CD4-positive, alpha-beta T cell treated with Interleukin-15 for 4 hours (primary cell): ENCODE measurements around the gene CBLN4.

Experiments
- DNase-seq: peaks from one replicate; pipeline ENCODE4 v3.0.0-alpha.2; 2020; ENCODE audit warnings: low spot score

Gene CBLN4

GRCh38 chr20:56005389-56005715 lies at the start of gene CBLN4:
Gene CBLN4, minus strand, starts transcription at chr20:56005519. Its CDS starts 1,348 bp downstream, at chr20:56004171.
- no peak for DNase-seq

- DNase-seq, result no peak
Observed at GRCh38 chr20:56043227-56043626, 37.9 kb upstream of the CBLN4 start.

DNA sequence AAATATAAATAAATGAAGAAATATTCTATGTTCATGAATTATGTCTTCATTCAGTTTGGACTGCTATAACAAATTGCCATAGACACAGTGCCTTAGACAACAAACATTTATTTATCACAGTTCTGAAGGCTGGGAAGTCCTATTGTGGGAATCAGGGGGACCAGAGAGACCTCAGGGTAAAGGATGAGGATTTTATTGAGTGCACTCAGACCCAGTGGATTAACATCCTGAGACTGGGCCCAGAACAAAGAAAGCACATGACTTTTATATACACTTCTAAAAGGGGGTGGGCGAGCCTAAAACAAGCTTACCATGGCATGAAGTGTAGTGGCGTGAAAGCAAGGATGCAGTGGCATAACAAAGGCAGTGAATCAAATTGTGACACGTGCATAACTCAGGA lies 26.9 kb upstream of the CBLN4 start:
- no peak for DNase-seq

- no peak for DNase-seq
Observed at GRCh38 chr20:56018716-56019115, 13.4 kb upstream of the CBLN4 start.

DNA sequence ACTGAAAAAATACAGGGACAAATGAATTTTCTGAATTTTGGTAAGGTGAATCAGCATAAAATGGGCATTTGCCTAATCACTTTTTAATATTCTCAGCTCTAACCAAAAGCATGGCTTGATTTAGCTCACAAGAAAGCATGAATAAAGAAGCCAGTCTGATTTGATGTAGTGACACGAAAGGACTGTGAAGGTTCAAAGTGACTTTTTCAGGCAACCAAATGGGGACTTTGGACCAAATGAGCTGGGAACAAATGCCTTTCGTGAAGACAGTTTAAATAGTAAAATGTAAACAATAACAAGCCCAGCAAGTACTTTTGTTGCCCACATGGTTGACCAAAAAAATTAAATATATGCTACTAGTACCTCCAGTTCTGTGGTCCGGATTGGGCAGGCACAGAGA lies 12.9 kb upstream of the CBLN4 start:
- no peak for DNase-seq

- no peak for DNase-seq
Observed at GRCh38 chr20:56017560-56017959, 12.2 kb upstream of the CBLN4 start.

DNA sequence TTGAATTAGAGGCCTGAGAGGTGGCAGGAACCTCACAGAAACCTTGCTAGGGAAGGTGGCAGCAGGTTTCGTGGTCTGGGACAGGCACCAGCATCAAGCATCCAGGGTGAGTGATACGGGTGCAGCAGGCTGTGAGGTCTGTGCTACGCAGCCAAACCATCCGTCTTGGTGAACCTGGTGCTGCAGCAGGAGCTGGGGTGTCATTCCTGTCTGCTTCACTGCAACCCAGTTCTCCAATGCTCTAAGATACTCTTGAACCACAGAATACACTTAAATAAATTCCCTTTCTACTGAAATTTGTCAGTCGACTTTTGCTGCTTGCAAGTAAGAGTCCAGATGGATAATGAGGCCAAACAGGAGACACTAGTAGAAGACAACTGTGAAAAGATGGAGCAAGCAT lies 9.7 kb upstream of the CBLN4 start:
- DNase-seq, result no peak

DNA sequence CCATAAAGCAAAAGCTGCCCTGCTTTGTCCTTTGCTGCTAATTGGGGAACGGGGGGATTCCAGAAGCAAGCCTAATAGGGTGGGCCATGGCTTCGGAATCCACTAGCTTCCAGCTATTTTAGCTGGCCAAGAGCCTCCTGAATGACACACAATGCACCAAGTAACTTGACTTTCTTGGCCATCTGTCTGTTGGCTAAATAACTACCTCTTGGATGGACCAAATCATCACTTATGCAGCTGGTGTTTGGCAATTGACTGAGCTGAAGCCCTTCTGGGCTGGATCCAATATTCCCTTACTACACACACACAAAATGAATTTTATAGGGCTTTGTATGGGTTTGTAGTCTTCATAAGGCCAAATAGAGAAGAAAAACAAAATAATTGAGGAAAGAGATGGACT lies 8.8 kb upstream of the CBLN4 start:
- no peak for DNase-seq

GRCh38 chr20:56004611-56005388 lies 519 bp downstream of the CBLN4 start:
- DNase-seq, result no peak

GRCh38 chr20:56004007-56004406 lies 1.3 kb downstream of the CBLN4 start:
- no peak for DNase-seq

DNA sequence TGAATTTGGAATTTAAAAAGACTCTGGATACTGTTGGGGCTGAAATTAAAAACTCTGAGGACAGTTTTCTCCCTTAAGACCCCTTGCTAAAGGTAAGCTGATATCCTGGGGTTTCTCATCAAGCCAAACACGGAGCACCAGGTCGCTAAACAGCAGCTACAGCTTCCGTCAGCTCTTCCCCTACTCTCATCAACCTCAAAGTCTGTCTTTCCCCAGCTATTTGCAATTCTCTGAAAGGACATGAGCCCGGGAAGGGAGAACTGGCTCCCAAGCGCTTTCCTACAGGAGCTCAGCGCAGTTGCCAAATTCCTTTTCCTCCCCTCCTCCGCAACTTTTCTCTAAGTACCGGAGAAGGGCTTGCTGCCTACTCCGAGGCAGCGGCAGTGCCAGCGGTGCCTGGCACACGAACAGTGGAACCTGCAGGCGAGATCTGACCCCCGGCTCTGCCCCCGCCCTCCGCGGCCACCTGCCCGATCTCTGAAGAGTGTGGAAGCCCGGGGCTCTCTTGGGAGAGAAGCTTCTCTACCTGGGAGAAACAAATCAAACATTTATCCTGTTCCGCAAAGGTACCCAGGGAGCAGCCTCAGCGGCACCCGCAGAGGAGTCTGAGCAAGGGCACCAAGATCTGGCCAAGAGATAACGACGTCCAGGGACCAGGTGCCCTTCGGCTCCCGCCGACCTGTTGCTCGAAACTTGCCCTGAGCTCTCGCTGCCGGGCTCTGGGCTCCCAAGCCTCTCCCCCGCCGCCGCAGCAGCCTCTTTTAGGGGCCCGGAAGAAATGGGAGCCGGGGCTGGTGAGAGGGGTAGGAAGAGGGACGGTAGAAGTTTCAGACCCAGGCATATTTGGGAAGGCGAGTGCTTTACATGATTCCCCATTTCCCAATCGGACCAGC lies 2.2 kb downstream of the CBLN4 start:
- no peak for DNase-seq

- DNase-seq, result no peak
Observed at GRCh38 chr20:56001890-56002289, 3.4 kb downstream of the CBLN4 start.

DNA sequence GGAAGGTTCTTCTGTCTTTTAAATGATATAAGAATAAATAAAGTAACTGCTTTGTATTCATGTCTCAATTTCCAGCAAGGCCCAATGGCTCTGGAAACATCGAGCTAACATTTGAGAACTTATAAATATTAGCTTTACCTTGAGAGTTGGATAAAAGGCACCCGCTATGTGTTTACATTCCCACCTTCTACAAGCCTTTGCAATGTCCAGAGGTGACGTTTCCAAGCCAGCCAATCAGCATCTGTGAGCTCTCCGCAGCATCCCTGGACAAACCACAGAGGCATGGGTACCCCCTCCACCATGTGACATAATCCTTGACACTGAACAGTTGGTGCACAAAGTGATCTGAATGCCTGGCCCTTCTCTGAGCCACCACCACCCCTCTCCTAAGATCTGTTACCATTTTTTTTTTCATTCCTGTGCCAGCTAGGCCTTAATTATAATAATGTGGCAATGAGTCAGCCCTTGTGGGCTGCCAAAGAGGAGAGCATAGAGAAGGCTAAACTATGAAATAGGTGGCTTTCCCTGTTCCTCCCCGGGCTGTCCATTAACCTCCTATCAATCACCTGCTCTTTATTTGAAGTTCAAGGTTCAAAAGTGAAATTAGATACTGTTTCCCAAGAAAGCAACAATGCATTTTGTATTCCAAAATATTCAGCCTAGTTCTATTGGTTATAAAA lies 4.1 kb downstream of the CBLN4 start:
- no peak for DNase-seq

GRCh38 chr20:55978550-55978949 lies 26.8 kb downstream of the CBLN4 start:
- DNase-seq, result no peak

DNA sequence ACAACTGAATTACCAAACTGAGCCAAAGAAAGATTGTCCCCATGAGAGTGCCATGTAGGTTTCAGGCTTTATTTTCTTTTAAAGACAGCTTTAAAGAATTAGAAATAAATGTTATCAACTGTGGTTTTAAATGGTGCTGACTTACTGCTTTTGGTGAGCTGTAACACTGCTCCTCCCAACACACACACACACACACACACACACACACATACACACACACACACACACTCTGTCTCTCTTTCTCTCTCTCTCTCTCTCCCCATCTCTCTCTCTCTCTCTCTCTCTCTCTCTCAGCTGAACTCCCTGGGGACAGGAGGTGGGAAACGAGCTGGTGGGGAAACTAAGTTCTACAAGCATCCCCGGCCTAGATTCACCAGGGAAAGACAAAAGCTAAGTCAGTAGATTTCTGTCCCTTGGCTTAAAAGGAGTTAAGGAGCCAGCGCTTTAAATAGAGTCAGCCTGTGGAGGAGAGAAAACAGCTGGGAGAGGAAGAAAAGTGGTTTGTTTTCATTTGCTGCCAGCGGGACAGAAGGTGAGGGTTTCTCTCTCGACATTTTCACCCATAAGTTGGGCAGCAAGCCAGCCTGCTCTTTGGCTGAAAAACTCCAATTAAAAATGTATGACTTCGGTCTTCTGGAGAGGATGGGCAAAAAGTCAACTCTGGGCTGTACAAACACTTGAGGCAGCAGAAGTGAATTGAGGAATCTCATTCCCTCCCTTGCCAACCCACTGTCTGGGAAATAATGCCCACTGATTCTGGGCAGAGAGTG lies 27.4 kb downstream of the CBLN4 start:
- no peak for DNase-seq

- no peak for DNase-seq
Observed at GRCh38 chr20:55974491-55975202, 30.7 kb downstream of the CBLN4 start.

DNA sequence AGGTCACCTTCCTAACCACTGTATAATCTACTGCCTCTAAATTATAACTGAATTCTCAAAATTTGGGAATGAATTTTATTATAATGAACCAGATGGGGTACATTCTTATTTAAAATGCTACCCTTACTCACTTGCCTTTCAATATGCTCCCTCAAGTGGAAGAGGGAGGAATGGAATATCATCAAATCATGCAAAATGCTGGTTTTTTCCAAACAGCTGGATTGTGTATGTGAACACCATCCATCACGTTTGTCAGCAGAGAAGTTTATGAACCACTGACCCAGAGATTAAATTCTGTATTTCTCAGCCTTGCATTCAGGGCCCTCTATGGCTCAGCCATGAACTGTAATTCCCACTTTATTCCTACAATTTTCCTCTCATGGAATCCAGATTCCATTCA lies 40.5 kb downstream of the CBLN4 start:
- DNase-seq, result no peak

DNA sequence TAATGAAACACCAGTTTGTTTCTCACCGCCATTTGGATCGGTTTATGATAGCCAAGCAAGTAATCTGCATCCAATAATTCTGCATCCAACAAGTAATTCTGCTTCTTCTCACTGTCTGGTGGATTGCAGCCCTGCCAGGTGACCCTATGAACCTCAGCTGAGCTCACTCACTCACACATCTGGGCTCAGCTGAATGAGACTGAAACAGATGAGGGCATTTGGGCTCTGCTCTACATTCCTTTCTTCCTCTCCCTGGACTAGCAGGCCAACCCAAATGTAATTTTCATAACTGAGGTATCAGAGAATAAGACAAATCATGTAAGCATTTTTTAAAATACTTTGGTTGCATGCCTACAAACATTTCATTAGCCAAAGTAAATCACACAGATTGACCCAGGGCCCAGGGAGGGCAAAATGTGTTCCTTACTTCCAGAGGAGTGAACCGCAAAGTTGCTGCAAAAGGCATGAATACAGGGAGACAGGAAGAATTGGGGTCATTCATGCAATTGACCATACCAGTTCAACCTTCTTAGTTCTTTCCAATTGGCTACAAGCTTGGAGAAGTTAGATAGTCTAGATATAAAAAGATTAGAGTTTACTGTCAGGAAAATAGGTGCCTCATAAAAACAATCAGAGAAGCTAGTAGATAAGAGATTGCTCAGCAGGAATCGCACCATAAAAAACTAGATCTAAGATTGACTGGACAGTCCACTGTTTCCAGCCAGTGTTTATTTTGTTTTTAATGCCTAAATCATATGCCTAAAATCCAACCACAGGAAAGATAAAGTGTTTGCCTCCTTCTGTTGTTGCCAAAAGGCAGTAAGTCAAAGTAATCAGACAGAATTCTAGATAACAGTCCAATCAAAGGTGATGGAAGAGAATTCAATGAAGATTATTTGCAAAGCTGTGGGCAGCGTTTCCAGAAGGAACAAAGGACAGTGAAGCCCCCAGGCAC lies 43.7 kb downstream of the CBLN4 start:
- DNase-seq, result no peak

GRCh38 chr20:55953201-55953600 lies 52.1 kb downstream of the CBLN4 start:
- DNase-seq, result no peak

DNA sequence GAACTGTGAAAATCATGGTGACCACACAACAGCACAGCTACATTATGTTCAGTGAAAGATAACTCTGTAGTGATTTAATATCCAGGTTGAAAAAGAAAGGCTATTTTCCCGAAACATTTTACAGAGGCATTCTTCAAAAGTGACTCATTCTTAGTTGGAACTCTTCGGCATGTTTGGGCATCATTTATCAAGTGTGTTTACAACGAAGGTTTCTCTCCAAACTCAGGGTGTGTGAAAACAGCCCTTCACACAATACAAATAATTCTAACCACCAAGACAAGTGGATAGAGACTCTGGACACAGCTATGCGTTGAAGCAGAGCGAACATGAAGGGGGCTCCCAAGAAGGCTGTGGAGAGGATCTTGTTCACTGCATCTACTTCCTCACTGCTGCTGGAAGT lies 57.6 kb downstream of the CBLN4 start:
- no peak for DNase-seq
